CD8-positive, alpha-beta memory T cell (primary cell): ENCODE measurements around the gene ERBB2. TPM values are rescaled to one million over a fixed set of nuclear protein-coding genes. Genes with fewer than 3 reads are reported as not detected.

ENCODE experiments used
- CTCF ChIA-PET: fragments of 350-600 bp; sonication (Branson Sonifier 250); formaldehyde crosslinking; loops from one replicate; lab custom pipeline; 2021; ENCODE audit warnings: antibody characterized with exemption; lab: Charles Lee
- POLR2A ChIA-PET: fragments of 350-600 bp; sonication (Branson Sonifier 250); formaldehyde crosslinking; loops from one replicate; lab custom pipeline; 2021; ENCODE audit warnings: antibody characterized with exemption; lab: Charles Lee
- DNase-seq, 5 donors: peaks; one replicate each; pipeline versions ENCODE4 v3.0.0 to v3.0.0-alpha.2; 2020 to 2022; ENCODE audit warnings: mixed read lengths in 1 of 5
- H3K27ac ChIP-seq: one replicate; pipeline ENCODE4 v1.7.0; 2013; ENCODE audit warnings: low read depth, mild to moderate bottlenecking, low read length, moderate library complexity
- H3K27me3 ChIP-seq: 2 replicates; pipeline ENCODE4 v1.7.0; 2013; ENCODE audit warnings: low read length, mild to moderate bottlenecking; ENCODE audit not compliant: insufficient read depth, poor library complexity, severe bottlenecking
- H3K36me3 ChIP-seq: 2 replicates; pipeline ENCODE4 v1.7.0; 2013; ENCODE audit warnings: mild to moderate bottlenecking, low read length, moderate library complexity; ENCODE audit not compliant: insufficient read depth
- H3K4me1 ChIP-seq: 2 replicates; pipeline ENCODE4 v1.7.0; 2013; ENCODE audit warnings: mild to moderate bottlenecking, low read length, moderate library complexity; ENCODE audit not compliant: insufficient read depth
- H3K4me3 ChIP-seq: 2 replicates; pipeline ENCODE4 v1.7.0; 2013; ENCODE audit warnings: mild to moderate bottlenecking, low read length
- H3K9me3 ChIP-seq: 2 replicates; pipeline ENCODE4 v1.7.0; 2013; ENCODE audit warnings: mild to moderate bottlenecking, low read length
- H3K27ac Mint-ChIP-seq, 8 donors: one replicate each; pipeline ENCODE4 v1.8.0; 2020 to 2021; ENCODE audit warnings: mixed read lengths in 8 of 8, mild to moderate bottlenecking in 6 of 8, inconsistent platforms in 3 of 8, moderate library complexity in 3 of 8
- H3K27me3 Mint-ChIP-seq, 2 donors: one replicate each; pipeline ENCODE4 v1.8.0; 2020 to 2021; ENCODE audit warnings: mixed read lengths in 2 of 2, mild to moderate bottlenecking in 1 of 2, moderate library complexity in 1 of 2
- H3K36me3 Mint-ChIP-seq, 3 donors: one replicate each; pipeline ENCODE4 v1.8.0; 2020 to 2021; ENCODE audit warnings: mixed read lengths in 3 of 3, inconsistent platforms in 1 of 3, mild to moderate bottlenecking in 1 of 3
- H3K4me1 Mint-ChIP-seq, 3 donors: one replicate each; pipeline ENCODE4 v1.8.0; 2020 to 2021; ENCODE audit warnings: mixed read lengths in 3 of 3, inconsistent platforms in 1 of 3, mild to moderate bottlenecking in 1 of 3
- H3K4me3 Mint-ChIP-seq, 7 donors: one replicate each; pipeline ENCODE4 v1.8.0; 2020 to 2021; ENCODE audit warnings: mixed read lengths in 7 of 7, mild to moderate bottlenecking in 6 of 7, moderate library complexity in 4 of 7, inconsistent platforms in 2 of 7
- H3K9me3 Mint-ChIP-seq, 5 donors: one replicate each; pipeline ENCODE4 v1.8.0; 2020 to 2022; ENCODE audit warnings: mixed read lengths in 5 of 5, mild to moderate bottlenecking in 3 of 5, moderate library complexity in 2 of 5, inconsistent platforms in 1 of 5
- polyA plus RNA-seq: library from polyadenylated mRNA; unstranded; fragments of 300-500 nt; fragmentation: Illumina TruSeq; gene quantifications from one replicate; pipeline ENCODE4 v1.2.3, GENCODE V29; 2021
- total RNA-seq, 2 experiments: library from RNA; stranded (reverse); gene quantifications; one replicate each; pipeline ENCODE4 v1.2.3, GENCODE V29; 2021

The ERBB2 gene
- total and polyA plus RNA-seq, 3 experiments from 2014 or later = 2.4 to 3.9 (median 3.6) TPM

DNA sequence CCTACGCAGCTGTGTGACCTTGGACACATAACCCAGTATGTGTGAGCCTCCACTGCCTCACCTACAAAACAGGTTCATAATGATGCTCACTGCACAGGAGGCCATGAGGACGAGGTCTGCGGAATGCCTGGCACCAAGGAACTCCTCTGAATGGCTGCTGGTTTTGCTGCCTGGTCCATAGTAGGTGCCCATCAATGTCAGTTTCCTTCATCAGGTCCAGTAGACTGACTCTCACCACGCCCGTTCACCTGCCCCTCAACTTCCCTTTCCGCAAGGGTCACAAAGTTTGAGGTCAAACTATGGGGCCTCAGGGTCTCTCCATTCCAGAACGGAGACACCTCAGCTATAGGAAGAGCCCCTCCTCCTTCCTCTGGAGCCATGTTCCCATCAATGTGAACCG lies 22.8 kb upstream of the ERBB2 start:
- Histone ChIP-seq H3K27ac (peak overlapping the region; percentile 32), H3K9me3 (no peaks in the 10 kb centered on the region), H3K27me3 (no peaks in the 10 kb centered on the region), H3K36me3 (no peaks in the 10 kb centered on the region), H3K4me1 (peaks cover 67% of the 10 kb centered on the region), H3K4me3 (no peak overlapping the region)
- no peaks in the 10 kb centered on the region for H3K27me3 Mint-ChIP-seq
- CTCF ChIA-PET = interaction anchor here (1.2 to 3.2 kb wide), 6 partner anchors 8 to 55 kb away, joined by 4 to 21 read pairs (median 8); partner anchors contain the start of genes MIEN1 and PNMT
- peaks cover 59 to 64% (median 63%) of the 10 kb centered on the region in 3 donors for H3K4me1 Mint-ChIP-seq
- H3K36me3 Mint-ChIP-seq = peaks cover 2 to 7% (median 3%) of the 10 kb centered on the region in 3 donors
- POLR2A ChIA-PET = interaction anchor here (0.5 kb wide), 1 partner anchor 180 kb away, joined by 4 read pairs; no protein-coding TSS in a partner anchor
- peak overlapping the region in 2 of 7 donors; percentile 65 to 75 for H3K4me3 Mint-ChIP-seq
- no peaks in the 10 kb centered on the region for H3K9me3 Mint-ChIP-seq
- DNase-seq = no peak
- H3K27ac Mint-ChIP-seq = peak overlapping the region; percentile 70 to 98 (median 87)

DNA sequence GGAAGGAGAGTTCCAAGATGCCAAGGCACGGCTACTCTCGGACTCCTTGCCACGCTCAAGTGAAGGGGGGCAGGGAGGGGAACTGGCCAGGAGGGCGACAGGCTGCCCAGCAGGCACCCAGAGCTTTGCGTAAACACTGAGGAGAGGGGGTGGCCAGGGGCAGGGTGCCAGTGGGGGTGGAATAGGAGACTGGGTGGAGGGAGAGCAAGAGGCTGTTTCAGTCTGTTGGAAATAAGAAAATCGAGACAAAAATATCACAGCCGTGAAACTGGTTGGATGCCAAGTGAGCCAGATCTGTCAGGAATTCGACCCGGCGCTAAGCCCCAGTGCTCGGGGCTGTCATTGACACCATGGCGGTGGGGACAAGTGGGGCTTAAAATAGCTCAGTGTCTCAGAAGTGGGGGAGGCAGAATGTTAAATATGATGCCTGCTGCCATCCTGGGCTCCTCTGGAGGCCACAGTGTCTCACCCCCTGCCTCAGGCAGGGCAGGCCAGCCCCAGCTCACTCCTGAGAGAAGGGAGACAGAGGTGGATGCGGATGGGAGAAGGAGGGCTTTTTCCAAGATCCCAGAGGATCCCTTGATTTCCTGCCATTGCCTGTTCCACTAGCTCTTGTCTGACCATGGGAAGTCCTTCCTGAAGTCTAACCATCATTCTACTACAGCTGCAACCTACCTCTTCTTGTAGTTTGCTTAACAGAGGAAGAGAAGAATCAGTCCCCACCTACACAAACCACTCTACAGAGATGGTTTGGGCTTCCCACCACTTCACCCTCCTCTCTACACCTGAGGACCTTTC lies 22.1 kb upstream of the ERBB2 start:
- H3K9me3 ChIP-seq = no peaks in the 10 kb centered on the region
- Mint-ChIP-seq H3K4me3 (peak overlapping the region in 4 of 7 donors; percentile 8 to 36 (median 30)), H3K27me3 (no peaks in the 10 kb centered on the region), H3K36me3 (peaks cover 3 to 12% (median 6%) of the 10 kb centered on the region in 3 donors), H3K9me3 (no peaks in the 10 kb centered on the region), H3K27ac (peak overlapping the region; percentile 70 to 98 (median 95)), H3K4me1 (peaks cover 59 to 69% (median 67%) of the 10 kb centered on the region in 3 donors)
- H3K36me3 ChIP-seq = no peaks in the 10 kb centered on the region
- H3K27me3 ChIP-seq = no peaks in the 10 kb centered on the region
- DNase-seq = no peak
- CTCF ChIA-PET = interaction anchor here (0.9 to 3.2 kb wide), 6 partner anchors 9 to 77 kb away, joined by 3 to 21 read pairs (median 8); partner anchors contain the start of genes MIEN1 and PNMT
- POLR2A ChIA-PET = interaction anchor here (0.5 to 0.6 kb wide), 2 partner anchors 44 to 180 kb away, joined by 4 to 9 read pairs; no protein-coding TSS in a partner anchor
- no peak overlapping the region for H3K4me3 ChIP-seq
- H3K4me1 ChIP-seq = peaks cover 67% of the 10 kb centered on the region
- H3K27ac ChIP-seq = no peak overlapping the region

DNA sequence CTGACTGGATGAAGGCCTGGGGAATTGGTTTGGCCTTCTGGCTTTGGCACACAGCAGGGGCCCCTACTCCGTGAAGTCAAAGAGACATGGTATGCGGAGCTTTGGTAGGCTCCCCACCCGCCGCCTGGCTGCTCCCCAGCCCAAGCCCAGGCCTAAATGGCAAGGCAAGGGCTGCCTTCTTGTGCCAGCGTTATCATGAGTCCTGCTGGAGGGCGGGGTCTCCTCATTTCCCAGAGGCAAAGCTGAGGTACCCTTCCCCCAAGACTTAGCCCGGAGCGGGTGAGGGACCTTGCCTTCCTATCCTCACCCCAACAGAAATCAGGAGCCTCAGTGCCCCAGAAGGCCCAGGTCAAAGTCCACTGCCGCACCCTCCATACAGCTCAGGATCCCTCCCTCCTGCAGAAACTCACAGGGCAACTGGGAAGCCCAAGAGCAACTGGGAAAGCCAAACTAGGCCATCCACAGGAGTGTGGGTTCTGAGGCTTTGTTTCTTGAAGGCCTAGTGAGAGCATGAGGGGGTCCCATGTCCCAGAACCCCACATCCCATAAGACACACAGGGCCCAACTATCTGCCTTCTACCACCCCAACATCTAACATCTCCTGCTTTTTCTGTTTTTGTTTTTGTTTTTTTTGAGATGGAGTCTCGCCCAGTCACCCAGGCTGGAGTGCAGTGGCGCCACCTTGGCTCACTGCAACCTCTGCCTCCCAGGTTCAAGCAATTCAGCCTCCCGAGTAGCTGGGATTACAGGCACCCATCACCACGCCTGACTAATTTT lies 21.3 kb upstream of the ERBB2 start:
- Histone ChIP-seq H3K9me3 (no peaks in the 10 kb centered on the region), H3K36me3 (peaks cover 2% of the 10 kb centered on the region), H3K27ac (no peak overlapping the region), H3K4me3 (no peak overlapping the region), H3K27me3 (no peaks in the 10 kb centered on the region), H3K4me1 (peaks cover 67% of the 10 kb centered on the region)
- peaks cover 63 to 74% (median 67%) of the 10 kb centered on the region in 3 donors for H3K4me1 Mint-ChIP-seq
- no peaks in the 10 kb centered on the region for H3K9me3 Mint-ChIP-seq
- ChIA-PET POLR2A (interaction anchor here (0.6 kb wide), 1 partner anchor 43 kb away, joined by 9 read pairs; no protein-coding TSS in a partner anchor), CTCF (interaction anchor here (0.9 to 3.2 kb wide), 8 partner anchors 9 to 76 kb away, joined by 3 to 21 read pairs (median 6); partner anchors contain the start of genes PGAP3 and PNMT)
- H3K27ac Mint-ChIP-seq = peak overlapping the region; percentile 92 to 98 (median 96)
- peaks cover 10 to 18% (median 12%) of the 10 kb centered on the region in 3 donors for H3K36me3 Mint-ChIP-seq
- no peak for DNase-seq
- no peaks in the 10 kb centered on the region for H3K27me3 Mint-ChIP-seq
- H3K4me3 Mint-ChIP-seq = peak overlapping the region in 4 of 7 donors; percentile 47 to 79 (median 62)

DNA sequence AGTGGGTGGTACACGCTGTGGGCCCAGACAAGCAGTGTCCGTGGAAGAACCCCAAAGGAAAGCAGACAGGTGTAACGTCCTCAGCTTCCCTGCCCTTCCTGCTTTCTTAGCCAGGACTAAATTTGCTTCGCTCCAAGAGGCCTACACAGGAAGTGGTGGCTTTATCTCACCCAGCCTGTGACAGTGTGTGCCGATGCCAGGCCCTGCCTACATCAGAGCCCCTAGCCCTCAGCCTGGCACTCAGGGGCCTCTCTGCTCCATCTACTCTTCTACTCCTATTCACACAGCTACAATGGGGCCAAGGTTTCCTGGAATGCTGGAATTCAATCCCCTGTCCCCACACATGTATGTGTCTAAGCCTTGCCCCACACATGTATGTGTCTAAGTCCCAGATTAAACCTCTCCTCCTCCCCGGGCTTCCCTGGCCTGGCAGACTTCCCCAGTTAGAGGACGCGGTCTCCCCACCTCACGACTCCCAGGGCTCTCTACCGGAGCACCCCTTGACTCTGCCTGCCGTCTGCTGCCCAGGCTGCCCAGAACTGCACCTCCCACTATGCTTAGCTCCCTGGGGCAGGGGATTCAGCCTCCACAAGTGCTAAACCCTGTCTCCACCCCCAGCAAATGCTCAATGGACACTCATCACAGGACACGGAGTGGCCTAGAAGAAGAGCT lies 20.2 kb upstream of the ERBB2 start:
- H3K27ac ChIP-seq = peak overlapping the region; percentile 41
- H3K4me3 Mint-ChIP-seq = peak overlapping the region; percentile 18 to 79 (median 62)

DNA sequence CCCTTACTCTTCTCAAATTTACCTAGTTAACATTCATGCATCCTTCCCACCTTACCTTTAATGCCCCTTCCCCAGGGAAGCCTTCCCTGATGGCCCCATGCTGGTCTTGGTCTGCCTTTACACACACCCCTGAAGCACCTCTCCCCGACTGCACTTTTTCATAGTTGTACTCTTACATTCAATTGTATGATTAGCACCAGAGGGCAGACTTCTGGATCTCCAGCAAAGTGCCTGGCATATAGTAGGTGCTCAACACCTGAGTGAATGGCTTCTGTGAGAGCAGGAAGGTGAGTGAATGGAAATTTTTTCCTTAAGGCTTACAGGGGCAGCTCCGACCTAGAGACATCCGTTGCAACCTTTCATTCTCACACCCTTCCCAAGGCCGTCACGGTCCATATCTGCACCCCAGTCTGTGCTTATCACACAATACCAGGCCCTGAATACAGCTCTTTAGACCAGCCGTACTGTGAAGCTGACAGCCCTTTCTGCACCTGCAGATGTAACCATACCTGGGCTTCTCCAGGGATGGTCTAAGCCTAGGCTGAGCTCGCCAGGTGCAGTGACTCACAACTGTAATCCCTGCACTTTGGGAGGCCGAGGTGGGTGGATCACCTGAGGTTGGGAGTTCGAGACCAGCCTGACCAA lies 16.4 kb upstream of the ERBB2 start:
- peaks cover 13 to 44% (median 17%) of the 10 kb centered on the region in 3 donors for H3K36me3 Mint-ChIP-seq
- H3K27ac ChIP-seq = no peak overlapping the region
- H3K4me3 Mint-ChIP-seq = peak overlapping the region in 1 of 7 donors; percentile 4
- H3K4me1 ChIP-seq = peaks cover 38% of the 10 kb centered on the region
- no peaks in the 10 kb centered on the region for H3K9me3 ChIP-seq
- ChIA-PET POLR2A (interaction anchor here (1.3 kb wide), 1 partner anchor 25 kb away, joined by 3 read pairs; no protein-coding TSS in a partner anchor), CTCF (interaction anchor here (1.9 kb wide), 1 partner anchor 15 kb away, joined by 7 read pairs; the partner anchor contains the start of gene PNMT)
- no peaks in the 10 kb centered on the region for H3K9me3 Mint-ChIP-seq
- no peaks in the 10 kb centered on the region for H3K27me3 ChIP-seq
- H3K4me1 Mint-ChIP-seq = peaks cover 51 to 64% (median 57%) of the 10 kb centered on the region in 3 donors
- no peaks in the 10 kb centered on the region for H3K27me3 Mint-ChIP-seq
- H3K4me3 ChIP-seq = no peak overlapping the region
- peaks cover 4% of the 10 kb centered on the region for H3K36me3 ChIP-seq
- H3K27ac Mint-ChIP-seq = peak overlapping the region in 5 of 8 donors; percentile 38 to 87 (median 70)
- DNase-seq = no peak

More for the DNA sequence above, 20.2 kb upstream of the ERBB2 start:
- H3K9me3 Mint-ChIP-seq = no peaks in the 10 kb centered on the region
- peaks cover 10 to 27% (median 12%) of the 10 kb centered on the region in 3 donors for H3K36me3 Mint-ChIP-seq
- H3K27me3 Mint-ChIP-seq = no peaks in the 10 kb centered on the region
- ChIA-PET CTCF (interaction anchor here (1.2 to 3.2 kb wide), 7 partner anchors 8 to 58 kb away, joined by 4 to 21 read pairs (median 6); partner anchors contain the start of genes PGAP3 and PNMT), POLR2A (interaction anchor here (0.5 kb wide), 1 partner anchor 12 kb away, joined by 3 read pairs; no protein-coding TSS in a partner anchor)
- Histone ChIP-seq H3K4me3 (peak overlapping the region; percentile 24), H3K36me3 (peaks cover 4% of the 10 kb centered on the region), H3K4me1 (peaks cover 67% of the 10 kb centered on the region), H3K9me3 (no peaks in the 10 kb centered on the region), H3K27me3 (no peaks in the 10 kb centered on the region)
- DNase-seq = peak; percentile 15 to 66 (median 53)
- peaks cover 63 to 74% (median 67%) of the 10 kb centered on the region in 3 donors for H3K4me1 Mint-ChIP-seq
- H3K27ac Mint-ChIP-seq = peak overlapping the region; percentile 92 to 98 (median 96)

DNA sequence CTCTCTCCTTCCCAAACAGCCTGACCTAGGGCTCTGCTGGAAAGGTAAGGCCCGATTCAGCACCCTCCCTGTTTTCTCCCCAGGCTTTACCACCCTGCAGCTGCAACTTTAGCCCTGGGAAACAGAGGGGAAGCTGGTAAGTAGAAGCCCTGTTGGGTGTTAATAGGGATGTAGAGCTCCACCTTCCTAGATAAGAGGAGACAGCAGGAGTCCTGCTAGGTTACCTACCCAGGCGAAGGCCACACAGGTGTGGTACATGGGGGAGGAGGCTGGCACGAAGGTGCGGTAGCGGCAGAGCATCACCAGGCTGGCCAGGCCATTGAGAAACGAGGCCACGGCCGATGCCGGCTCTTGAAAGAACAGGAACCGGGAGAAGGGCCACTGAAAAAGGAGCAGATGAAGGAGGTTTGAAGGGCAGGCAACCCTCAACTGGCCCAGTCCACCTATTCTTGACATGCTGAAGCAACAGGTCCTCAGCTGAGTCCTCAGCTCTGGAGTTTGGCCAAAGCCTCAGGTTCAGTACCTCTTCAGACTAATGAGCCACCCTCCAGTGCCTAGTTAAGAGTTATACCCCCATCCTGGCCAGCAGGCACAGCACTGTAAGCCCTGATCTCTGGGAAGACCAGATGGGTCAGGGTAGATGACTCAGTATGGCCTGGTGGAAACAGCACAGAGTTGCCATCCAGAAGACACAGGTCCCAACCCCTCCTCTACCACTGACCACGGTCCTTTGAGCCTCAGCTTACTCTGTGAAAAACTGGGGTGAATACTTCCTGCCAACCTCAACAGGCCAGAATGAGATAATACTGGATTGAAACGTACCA lies 15.3 kb upstream of the ERBB2 start:
- Mint-ChIP-seq H3K4me3 (peak overlapping the region in 1 of 7 donors; percentile 67), H3K4me1 (peaks cover 46 to 61% (median 53%) of the 10 kb centered on the region in 3 donors), H3K27ac (no peak overlapping the region), H3K9me3 (no peaks in the 10 kb centered on the region), H3K36me3 (peaks cover 12 to 44% (median 17%) of the 10 kb centered on the region in 3 donors), H3K27me3 (no peaks in the 10 kb centered on the region)
- H3K36me3 ChIP-seq = peaks cover 4% of the 10 kb centered on the region
- no peak overlapping the region for H3K4me3 ChIP-seq
- H3K9me3 ChIP-seq = no peaks in the 10 kb centered on the region
- no peak for DNase-seq
- peaks cover 35% of the 10 kb centered on the region for H3K4me1 ChIP-seq
- H3K27ac ChIP-seq = no peak overlapping the region
- ChIA-PET CTCF (interaction anchor here (1.0 to 1.5 kb wide), 2 partner anchors 17 to 63 kb away, joined by 4 read pairs; partner anchors contain the start of gene PNMT), POLR2A (interaction anchor here (1.3 kb wide), 1 partner anchor 26 kb away, joined by 3 read pairs; no protein-coding TSS in a partner anchor)
- no peaks in the 10 kb centered on the region for H3K27me3 ChIP-seq
